ENCODE measurements around the gene MOGAT1.
"Not testable (repeated sequence)": the region's sequence is repeated elsewhere in the genome, so short reads cannot be mapped to it uniquely, and the experiment has no call there.

MOGAT1 gene

DNA sequence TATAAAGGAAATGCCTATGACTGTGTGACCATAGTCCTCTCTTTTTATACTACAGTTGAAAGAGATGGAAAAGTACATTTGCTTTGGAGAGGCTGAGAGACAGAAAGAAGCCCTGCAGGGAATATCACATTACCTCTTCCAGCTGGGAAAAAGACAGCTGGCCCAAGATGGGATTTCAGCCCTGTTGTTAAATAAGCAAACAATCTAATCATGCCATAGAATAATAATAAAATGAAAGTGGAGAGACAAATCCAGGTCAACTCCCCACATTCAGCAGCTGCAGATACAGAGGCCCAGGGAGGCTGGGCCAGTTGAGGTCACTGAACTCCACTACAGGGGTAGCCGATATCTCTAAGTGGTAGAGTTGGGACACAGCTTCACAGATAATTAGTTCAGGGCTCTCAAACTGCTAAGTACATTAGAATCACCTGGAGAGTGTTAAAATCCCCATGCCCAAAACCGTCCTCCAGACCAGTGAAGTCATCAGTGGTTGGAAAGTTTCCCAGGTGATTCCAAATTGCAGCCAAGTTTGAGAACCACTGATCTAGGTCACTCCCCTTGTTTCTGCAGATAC lies 81.9 kb downstream of the MOGAT1 start:
- DNase-seq (ENCODE audit: low spot score), result no peak
- TF ChIP-seq, protein P1, sequence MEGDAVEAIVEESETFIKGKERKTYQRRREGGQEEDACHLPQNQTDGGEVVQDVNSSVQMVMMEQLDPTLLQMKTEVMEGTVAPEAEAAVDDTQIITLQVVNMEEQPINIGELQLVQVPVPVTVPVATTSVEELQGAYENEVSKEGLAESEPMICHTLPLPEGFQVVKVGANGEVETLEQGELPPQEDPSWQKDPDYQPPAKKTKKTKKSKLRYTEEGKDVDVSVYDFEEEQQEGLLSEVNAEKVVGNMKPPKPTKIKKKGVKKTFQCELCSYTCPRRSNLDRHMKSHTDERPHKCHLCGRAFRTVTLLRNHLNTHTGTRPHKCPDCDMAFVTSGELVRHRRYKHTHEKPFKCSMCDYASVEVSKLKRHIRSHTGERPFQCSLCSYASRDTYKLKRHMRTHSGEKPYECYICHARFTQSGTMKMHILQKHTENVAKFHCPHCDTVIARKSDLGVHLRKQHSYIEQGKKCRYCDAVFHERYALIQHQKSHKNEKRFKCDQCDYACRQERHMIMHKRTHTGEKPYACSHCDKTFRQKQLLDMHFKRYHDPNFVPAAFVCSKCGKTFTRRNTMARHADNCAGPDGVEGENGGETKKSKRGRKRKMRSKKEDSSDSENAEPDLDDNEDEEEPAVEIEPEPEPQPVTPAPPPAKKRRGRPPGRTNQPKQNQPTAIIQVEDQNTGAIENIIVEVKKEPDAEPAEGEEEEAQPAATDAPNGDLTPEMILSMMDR (IDR thresholded peaks at IDR 0.05; ENCODE audit: borderline replicate concordance, control extremely low read depth, extremely low read depth, insufficient read depth, missing control alignments), result no peak
- in situ Hi-C loops (cut with MboI; ENCODE audit: low sequenced_read_pairs, unreplicated experiment), result no loop called here

- TF ChIP-seq, protein P1 (IDR thresholded peaks at IDR 0.05; ENCODE audit: borderline replicate concordance, control extremely low read depth, extremely low read depth, insufficient read depth, missing control alignments), result no peak
- in situ Hi-C loops (cut with MboI; ENCODE audit: low sequenced_read_pairs, unreplicated experiment), result no loop called here
- no peak for DNase-seq (ENCODE audit: low spot score)
These were observed 83.0 kb downstream of the MOGAT1 start for GRCh38 chr2:222754324-222754930.

- DNase-seq (ENCODE audit: low spot score); in situ Hi-C loops (cut with MboI; ENCODE audit: low sequenced_read_pairs, unreplicated experiment): not testable (repeated sequence)
These were observed 84.1 kb downstream of the MOGAT1 start for GRCh38 chr2:222755593-222755992.

GRCh38 chr2:222756362-222756831 lies 84.9 kb downstream of the MOGAT1 start:
- in situ Hi-C loops (cut with MboI; ENCODE audit: low sequenced_read_pairs, unreplicated experiment), result no loop called here
- TF ChIP-seq, protein P1 (IDR thresholded peaks at IDR 0.05; ENCODE audit: borderline replicate concordance, control extremely low read depth, extremely low read depth, insufficient read depth, missing control alignments), result no peak
- DNase-seq (ENCODE audit: low spot score), result no peak

DNA sequence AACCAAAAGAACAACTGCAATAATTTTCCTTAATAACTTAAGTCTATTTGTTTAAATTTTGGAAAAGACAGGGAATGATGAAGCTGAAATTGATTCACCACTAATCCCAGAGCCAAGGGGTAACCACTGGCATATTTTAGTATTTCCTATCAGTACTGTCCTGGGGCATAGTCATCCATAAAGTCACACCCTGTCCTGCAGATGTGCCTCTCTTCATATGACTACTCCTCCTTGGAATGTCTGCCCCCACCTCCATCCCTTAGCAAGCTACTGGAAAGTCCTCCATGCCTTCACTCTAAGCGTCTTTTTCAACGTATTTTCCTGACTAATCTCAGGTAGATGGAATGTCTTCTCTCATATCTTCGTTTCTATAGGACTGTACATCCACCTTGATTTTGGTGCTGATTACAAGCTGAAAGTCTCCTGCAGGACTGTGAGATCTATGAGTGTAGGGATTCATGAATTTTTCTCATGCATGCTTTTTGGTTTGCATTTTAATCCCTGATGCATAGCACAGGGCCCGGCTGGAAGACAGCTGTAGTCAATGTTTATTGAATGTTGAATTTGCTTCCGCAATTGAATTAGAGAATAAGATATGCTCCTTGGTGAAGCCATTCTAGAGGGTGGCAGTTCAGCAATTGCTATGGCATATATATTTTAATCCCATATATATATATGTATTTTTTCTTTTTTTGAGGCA lies 85.6 kb downstream of the MOGAT1 start:
- TF ChIP-seq, protein P1 (IDR thresholded peaks at IDR 0.05; ENCODE audit: borderline replicate concordance, control extremely low read depth, extremely low read depth, insufficient read depth, missing control alignments), result no peak
- no peak for DNase-seq (ENCODE audit: low spot score)
- in situ Hi-C loops (cut with MboI; ENCODE audit: low sequenced_read_pairs, unreplicated experiment), result no loop called here
